22Rv1 (cell line): ENCODE results near the gene ANP32B.

Experiments used
- ZFX ChIP-seq: fragments of 450-650 bp; IDR thresholded peaks from 2 replicates; pipeline ENCODE4 v1.6.1; 2017; ENCODE audit warnings: antibody characterized with exemption, borderline replicate concordance
- TF ChIP-seq, protein P1 (sequence below): fragments of 450-650 bp; IDR thresholded peaks from 2 replicates; pipeline ENCODE4 v1.5.1; 2017; ENCODE audit warnings: mild to moderate bottlenecking

DNA sequence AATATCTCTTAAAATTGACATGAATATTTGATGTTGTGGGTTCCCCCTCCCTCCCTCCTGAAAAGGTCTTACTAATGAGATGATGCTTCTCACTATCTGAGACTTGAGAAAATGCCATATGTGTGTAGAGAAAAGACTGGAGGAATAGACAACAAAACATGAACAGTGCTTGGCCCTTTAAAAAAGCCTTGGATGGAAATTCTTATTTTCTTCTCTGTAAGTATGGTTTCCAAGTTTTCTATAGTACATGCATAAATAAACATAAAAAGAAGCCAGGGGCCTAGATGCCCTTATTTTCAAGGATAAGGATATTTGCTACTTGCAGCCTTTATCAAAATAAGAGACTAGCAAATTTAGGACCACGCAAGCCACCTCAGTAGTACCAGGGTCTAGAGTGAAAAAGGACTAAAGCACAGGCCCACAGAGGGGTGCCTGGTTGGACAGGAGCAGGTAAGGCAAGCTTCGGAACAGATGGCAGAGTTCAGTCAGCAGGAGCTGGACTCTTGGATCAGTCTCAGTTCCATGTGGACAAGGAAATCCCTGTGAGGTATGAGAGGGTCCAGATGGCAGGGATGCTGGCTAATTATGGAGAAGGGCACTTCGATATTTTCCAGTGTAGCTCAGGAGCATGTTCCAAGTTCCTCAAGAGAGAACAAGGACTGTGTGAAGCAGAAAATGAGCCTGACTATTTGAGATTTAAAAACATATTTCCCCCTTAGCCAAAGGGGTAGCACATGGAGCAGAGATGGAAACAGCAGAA lies 4.6 kb upstream of the ANP32B start:
- TF ChIP-seq, protein P1, sequence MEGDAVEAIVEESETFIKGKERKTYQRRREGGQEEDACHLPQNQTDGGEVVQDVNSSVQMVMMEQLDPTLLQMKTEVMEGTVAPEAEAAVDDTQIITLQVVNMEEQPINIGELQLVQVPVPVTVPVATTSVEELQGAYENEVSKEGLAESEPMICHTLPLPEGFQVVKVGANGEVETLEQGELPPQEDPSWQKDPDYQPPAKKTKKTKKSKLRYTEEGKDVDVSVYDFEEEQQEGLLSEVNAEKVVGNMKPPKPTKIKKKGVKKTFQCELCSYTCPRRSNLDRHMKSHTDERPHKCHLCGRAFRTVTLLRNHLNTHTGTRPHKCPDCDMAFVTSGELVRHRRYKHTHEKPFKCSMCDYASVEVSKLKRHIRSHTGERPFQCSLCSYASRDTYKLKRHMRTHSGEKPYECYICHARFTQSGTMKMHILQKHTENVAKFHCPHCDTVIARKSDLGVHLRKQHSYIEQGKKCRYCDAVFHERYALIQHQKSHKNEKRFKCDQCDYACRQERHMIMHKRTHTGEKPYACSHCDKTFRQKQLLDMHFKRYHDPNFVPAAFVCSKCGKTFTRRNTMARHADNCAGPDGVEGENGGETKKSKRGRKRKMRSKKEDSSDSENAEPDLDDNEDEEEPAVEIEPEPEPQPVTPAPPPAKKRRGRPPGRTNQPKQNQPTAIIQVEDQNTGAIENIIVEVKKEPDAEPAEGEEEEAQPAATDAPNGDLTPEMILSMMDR: no peak
- no peak for TF ChIP-seq ZFX
